Subcutaneous adipose tissue (tissue), 4 donors: ENCODE results near the gene CFAP100. TPM values are rescaled to one million over a fixed set of nuclear protein-coding genes. Genes with fewer than 3 reads are reported as not detected.

Source experiments
- CTCF ChIP-seq: fragments of 450-650 bp; IDR thresholded peaks from one replicate; pipeline ENCODE4 v1.5.1; 2016; ENCODE audit warnings: low read depth, mild to moderate bottlenecking, control low read depth, antibody characterized with exemption, moderate library complexity
- total RNA-seq, 4 donors: library from RNA; depleted of rRNA; stranded (reverse); fragments of >200 nt; gene quantifications; one replicate each; pipeline ENCODE4 v1.1.0, GENCODE V29; 2016

CFAP100 gene
- total RNA-seq, 4 donors from 2014 or later: not detected

GRCh38 chr3:126461450-126462070 is 66.9 kb downstream of the CFAP100 start:
- TF ChIP-seq CTCF: no peak

GRCh38 chr3:126463521-126463920 is 68.8 kb downstream of the CFAP100 start:
- TF ChIP-seq CTCF: no peak

- no peak for TF ChIP-seq CTCF
These were observed 69.4 kb downstream of the CFAP100 start for GRCh38 chr3:126464093-126464492.

- TF ChIP-seq CTCF: no peak
These were observed 69.8 kb downstream of the CFAP100 start for GRCh38 chr3:126464494-126464893.

- no peak for TF ChIP-seq CTCF
These were observed 70.3 kb downstream of the CFAP100 start for GRCh38 chr3:126464997-126465396.

GRCh38 chr3:126465928-126466544 is 71.3 kb downstream of the CFAP100 start:
- no peak for TF ChIP-seq CTCF

- no peak for TF ChIP-seq CTCF
These were observed 72.3 kb downstream of the CFAP100 start for GRCh38 chr3:126466886-126467610.
